Motor neuron (in vitro differentiated cells): ENCODE data around the gene NUMA1. TPM values are rescaled to one million over a fixed set of nuclear protein-coding genes. Genes with fewer than 3 reads are reported as not detected.
A peak's percentile ranks its signal among the peaks of the same experiment; 100 is the strongest.

ENCODE experiments used
- ATAC-seq, 8 experiments: fragments of 200-7000 bp; cut with Tn5 transposase; replicated peaks in 6 of 8; 2 replicates each; pipeline ENCODE4 v1.8.0; 2021; ENCODE audit warnings: mild to moderate bottlenecking in 8 of 8, moderate library complexity in 8 of 8
- H3K27ac ChIP-seq, 2 donors: fragments of 250-450 bp; sonication (Bioruptor Pico); 2 replicates each; pipeline ENCODE4 v1.9.0; 2021; ENCODE audit warnings: antibody characterized with exemption in 2 of 2, mild to moderate bottlenecking in 2 of 2, moderate library complexity in 1 of 2
- H3K4me1 ChIP-seq, 2 donors: fragments of 250-450 bp; sonication (Bioruptor Pico); replicated peaks in 1 of 2; 2 replicates each; pipeline ENCODE4 v1.6.1; 2021; ENCODE audit warnings: antibody characterized with exemption in 2 of 2, mild to moderate bottlenecking in 2 of 2, moderate library complexity in 1 of 2
- H3K4me3 ChIP-seq, 5 donors: fragments of 250-450 bp; sonication (Bioruptor Pico); 2 replicates each; pipeline ENCODE4 v1.9.0; 2021; ENCODE audit warnings: antibody characterized with exemption in 5 of 5, mild to moderate bottlenecking in 5 of 5, moderate library complexity in 4 of 5
- WGBS, 10 experiments: fragments of 450-650 bp; shearing (Covaris generic); methylation state at CpG; one replicate each; pipeline ENCODE4 v1.0.0; 2022; 5-methylcytosine and 5-hydroxymethylcytosine counted together
- in situ Hi-C, 9 experiments: fragments of 400-800 bp; cut with MboI; loops; one replicate each; pipeline ENCODE4 v1.15.0; 2021; ENCODE audit warnings: low sequenced_read_pairs in 9 of 9, low pct_unique_long_range_greater_than_20kb in 2 of 9; ENCODE audit not compliant: unreplicated experiment in 9 of 9
- total RNA-seq, 8 experiments: library from RNA; unstranded; fragments of 300-600 nt; gene quantifications; 2 replicates each; pipeline versions ENCODE4 v1.2.3 to v1.2.4, GENCODE V29; 2022

The NUMA1 gene
- total RNA-seq, 8 experiments from 2014 or later = 76.0 to 217 (median 95.6) TPM

DNA sequence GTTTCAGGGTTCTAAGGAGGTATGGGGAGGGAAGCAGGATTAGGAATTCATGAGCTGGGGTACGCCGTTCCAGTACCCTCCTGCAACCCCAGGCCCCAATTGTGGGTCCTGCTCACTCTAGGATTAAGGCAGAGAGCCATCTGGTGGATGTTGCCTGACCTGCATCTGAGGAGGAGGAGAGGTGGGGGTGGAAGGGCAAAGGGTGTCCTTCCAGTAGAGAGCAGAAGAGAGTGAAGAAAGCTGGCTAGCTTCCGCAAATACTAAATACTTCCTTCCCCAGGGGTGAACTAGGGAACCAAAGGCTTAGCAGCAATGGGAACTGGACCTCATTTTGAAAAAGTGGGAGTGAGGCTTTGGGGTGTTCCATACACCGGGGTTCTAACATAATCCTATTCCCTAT lies 10.9 kb upstream of the NUMA1 start:
- peaks cover 0 to under 1% of the 10 kb centered on the region in 2 donors for H3K4me1 ChIP-seq
- no peak overlapping the region for H3K4me3 ChIP-seq
- no peak overlapping the region for H3K27ac ChIP-seq
- peak; percentile 67 to 95 (median 82) for ATAC-seq
- 8 to 88% (median 80%) methylated on average over 1 to 2 of the region's 4 CpGs; no CpG with 5 or more reads in 7 of the 10 experiments for WGBS, 10 experiments
- in situ Hi-C loops = loop anchor here in 2 of 9 experiments (10.0 kb wide), 2 partner anchors 56 to 66 kb away; no protein-coding TSS in a partner anchor

DNA sequence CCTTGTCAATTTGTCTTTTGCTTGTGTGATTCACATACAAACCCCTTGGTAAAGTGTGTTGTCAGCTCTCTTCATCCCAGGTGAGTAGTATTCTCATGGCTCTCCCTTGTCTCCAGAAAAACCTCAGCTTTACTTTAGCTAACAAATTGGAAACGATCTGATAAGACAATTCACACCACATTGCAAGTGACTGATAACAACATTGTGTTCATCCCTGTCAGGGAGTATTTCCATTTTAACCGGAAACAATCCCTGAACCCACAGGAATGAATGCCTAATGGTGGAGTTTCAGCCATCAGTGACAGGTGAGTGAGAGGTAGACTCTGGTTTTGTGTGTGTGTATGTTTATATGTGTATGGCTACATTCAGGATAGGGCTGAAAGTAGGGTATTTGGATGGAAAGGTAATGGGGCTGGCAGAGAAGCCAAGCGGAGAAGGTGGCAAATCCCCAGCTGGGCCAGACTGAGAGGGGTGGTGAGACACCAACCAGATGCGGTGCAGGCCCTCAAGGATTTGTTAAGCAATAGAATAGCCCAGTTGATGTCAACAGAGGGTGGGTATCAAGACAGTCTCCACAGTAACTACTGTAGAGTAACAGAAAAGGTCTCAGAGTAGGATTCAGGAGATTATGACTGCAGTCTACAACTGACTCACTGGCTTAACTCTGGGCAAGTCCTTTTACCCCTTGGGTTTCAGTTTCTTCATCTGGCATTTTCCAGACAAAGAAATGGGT lies 7.9 kb upstream of the NUMA1 start:
- H3K27ac ChIP-seq = no peak overlapping the region

DNA sequence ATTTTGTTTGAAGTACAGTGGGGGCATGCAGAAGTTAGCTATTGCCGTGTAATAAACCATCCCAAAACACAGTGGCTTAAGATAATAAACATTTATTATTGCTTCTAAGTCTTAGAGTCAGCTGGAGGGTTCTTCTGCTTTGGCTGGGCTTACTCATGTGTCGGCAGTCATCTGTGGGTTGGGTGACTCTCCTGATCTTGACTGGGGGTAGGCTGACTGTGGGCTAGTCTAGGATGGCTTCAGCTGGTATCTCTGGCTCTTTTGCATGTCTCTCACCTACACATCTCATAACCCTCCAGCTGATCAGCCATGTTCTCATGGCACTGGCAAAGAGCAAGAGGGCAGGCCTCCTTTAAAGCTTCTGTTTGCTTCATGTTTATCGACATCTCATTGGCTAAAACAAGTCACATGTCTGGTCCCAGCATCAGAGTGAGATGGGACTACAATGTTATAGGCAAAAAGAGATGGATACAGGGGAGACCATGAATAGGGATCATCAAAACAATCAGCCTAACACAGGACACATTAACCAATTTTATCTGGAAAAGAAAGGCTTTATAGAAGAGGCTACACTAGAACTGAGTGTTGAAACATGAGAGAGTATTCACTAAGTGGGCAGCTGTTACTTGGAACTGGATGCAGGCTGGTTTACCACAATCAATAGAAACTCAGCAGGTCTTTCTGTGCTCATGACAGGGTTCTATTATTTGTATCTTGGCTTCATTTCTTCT lies 5.4 kb upstream of the NUMA1 start:
- H3K27ac ChIP-seq = peak overlapping the region in 1 of 2 donors; percentile 37
- peak in 5 of 8 experiments; percentile 27 to 71 (median 33) for ATAC-seq
- in situ Hi-C loops = loop anchor here in 1 of 9 experiments (10.0 kb wide), 1 partner anchor 61 kb away; no protein-coding TSS in a partner anchor
- H3K4me3 ChIP-seq = no peak overlapping the region
- 90 to 100% (median 100%) methylated on average over 1 to 3 of the region's 3 CpGs; no CpG with 5 or more reads in 3 of the 10 experiments for WGBS, 10 experiments
- peaks cover 0 to 12% of the 10 kb centered on the region in 2 donors for H3K4me1 ChIP-seq

More for the DNA sequence above, 7.9 kb upstream of the NUMA1 start:
- in situ Hi-C loops = loop anchor here in 1 of 9 experiments (10.0 kb wide), 1 partner anchor 63 kb away; no protein-coding TSS in a partner anchor
- Histone ChIP-seq H3K4me3 (no peak overlapping the region), H3K4me1 (peaks cover 0 to 8% of the 10 kb centered on the region in 2 donors)
- WGBS, 10 experiments = 20 to 100% (median 79%) methylated on average over 1 to 3 of the region's 4 CpGs; no CpG with 5 or more reads in 4 of the 10 experiments
- ATAC-seq = peak in 1 of 8 experiments; percentile 23

DNA sequence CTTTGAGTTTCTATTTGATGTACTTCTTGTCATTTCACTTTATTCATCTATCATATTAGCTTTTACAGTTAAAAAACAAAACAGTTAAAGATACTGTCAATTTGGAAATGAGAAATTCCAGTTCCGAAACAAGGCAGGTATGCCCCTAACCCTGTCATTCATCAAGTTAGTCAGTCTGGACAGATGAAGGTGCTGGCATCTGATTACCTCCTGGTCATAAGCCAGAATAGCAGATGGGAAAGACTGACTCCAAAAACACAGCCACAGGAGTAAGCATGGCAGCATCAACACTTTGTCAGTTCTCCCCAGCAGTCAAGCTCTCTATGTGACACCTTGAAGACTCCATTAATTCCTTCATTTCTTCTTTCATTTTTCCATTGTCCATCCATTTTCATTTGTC lies 4.6 kb upstream of the NUMA1 start:
- no peak overlapping the region for H3K27ac ChIP-seq
- no peak for ATAC-seq
- H3K4me3 ChIP-seq = no peak overlapping the region
- H3K4me1 ChIP-seq = peaks cover 0 to 12% of the 10 kb centered on the region in 2 donors
- in situ Hi-C loops = loop anchor here in 1 of 9 experiments (10.0 kb wide), 1 partner anchor 60 kb away; no protein-coding TSS in a partner anchor
- WGBS, 10 experiments = 67 to 100% (median 100%) methylated on average over 1 of the region's 1 CpG; no CpG with 5 or more reads in 4 of the 10 experiments

DNA sequence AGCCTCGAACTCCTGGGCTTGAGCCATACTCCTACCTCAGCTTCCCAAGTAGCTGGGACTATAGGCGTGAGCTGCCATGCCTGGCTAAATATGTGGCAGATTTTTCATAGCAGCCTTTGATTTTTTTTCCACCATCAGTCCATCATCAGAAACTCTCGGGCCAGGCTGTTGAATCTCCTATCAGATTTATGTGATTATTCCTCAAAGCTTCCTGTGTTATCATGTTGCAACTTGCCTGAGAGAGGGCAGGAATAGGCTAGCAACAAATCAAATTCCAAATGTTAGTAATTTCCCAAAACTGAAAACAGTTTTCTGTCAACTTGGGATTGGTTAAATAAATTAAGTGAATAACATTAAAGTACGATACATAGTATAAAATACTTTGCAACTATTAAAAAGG lies 3.7 kb upstream of the NUMA1 start:
- ATAC-seq = no peak
- H3K4me1 ChIP-seq = peaks cover 5 to 12% of the 10 kb centered on the region in 2 donors
- no peak overlapping the region for H3K4me3 ChIP-seq
- in situ Hi-C loops = loop anchor here in 1 of 9 experiments (10.0 kb wide), 1 partner anchor 59 kb away; no protein-coding TSS in a partner anchor
- WGBS, 10 experiments = 67 to 100% (median 83%) methylated on average over 1 to 4 of the region's 4 CpGs; no CpG with 5 or more reads in 1 of the 10 experiments
- no peak overlapping the region for H3K27ac ChIP-seq

DNA sequence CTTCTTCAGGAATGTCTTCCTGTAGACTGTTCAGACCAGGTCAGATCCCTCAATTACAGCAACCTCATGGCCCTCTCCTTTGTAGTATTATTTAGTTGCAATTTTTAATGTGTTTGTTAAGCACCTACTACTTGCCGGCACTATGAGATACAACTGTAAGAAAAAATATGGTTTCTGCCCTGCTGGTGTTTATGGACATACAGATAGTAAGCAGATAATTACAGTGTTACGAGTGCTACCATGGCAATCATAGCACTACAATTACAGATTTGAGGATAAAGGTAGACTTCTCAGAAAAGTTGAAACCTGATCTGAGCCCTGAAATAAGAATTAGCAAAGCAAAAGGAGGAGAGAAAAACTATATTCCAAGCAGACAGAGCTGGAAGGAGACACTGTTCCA lies 3.1 kb upstream of the NUMA1 start:
- Histone ChIP-seq H3K27ac (no peak overlapping the region), H3K4me3 (no peak overlapping the region)
- WGBS, 10 experiments = 72 to 100% (median 100%) methylated on average over 1 to 2 of the region's 2 CpGs; no CpG with 5 or more reads in 1 of the 10 experiments

DNA sequence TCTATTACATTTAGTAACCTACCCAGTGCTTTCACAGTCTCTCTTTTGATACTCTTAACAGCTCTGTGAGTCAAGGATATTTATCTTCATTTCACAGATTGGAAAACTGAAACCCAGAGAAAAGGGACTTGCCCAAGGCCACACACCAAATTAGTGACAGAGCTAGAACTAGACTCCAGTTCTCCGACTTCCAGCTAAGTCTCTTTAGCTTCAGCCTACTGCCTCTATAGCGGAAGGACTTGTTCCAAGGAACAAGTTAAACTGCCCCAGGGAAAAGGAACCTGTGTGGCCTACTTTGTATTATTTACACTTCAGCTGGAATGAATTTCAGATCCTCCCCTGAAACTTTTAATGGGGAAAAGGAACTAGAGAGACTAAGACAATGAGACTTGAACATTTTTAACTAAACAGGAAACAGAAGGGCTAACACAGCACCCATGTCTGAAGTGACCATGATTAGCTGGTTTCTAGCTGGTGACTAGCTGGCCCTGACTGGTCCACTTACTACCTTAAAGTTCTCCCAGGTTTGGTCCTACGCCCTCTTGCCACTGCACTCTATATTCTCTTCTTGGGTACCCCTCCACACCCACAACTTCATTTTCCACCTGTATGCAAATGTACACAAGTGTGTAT lies 1.6 kb upstream of the NUMA1 start:
- H3K4me1 ChIP-seq = peaks cover 6 to 12% of the 10 kb centered on the region in 2 donors
- in situ Hi-C loops = loop anchor here in 1 of 9 experiments (10.0 kb wide), 1 partner anchor 57 kb away; no protein-coding TSS in a partner anchor
- ATAC-seq = no peak
- no peak overlapping the region for H3K27ac ChIP-seq
- H3K4me3 ChIP-seq = no peak overlapping the region
- WGBS, 10 experiments = 79 to 100% (median 90%) methylated on average over 1 to 3 of the region's 3 CpGs; no CpG with 5 or more reads in 3 of the 10 experiments

More for the DNA sequence above, 3.1 kb upstream of the NUMA1 start:
- H3K4me1 ChIP-seq = peaks cover 6 to 12% of the 10 kb centered on the region in 2 donors
- in situ Hi-C loops = loop anchor here in 1 of 9 experiments (10.0 kb wide), 1 partner anchor 59 kb away; no protein-coding TSS in a partner anchor
- no peak for ATAC-seq

DNA sequence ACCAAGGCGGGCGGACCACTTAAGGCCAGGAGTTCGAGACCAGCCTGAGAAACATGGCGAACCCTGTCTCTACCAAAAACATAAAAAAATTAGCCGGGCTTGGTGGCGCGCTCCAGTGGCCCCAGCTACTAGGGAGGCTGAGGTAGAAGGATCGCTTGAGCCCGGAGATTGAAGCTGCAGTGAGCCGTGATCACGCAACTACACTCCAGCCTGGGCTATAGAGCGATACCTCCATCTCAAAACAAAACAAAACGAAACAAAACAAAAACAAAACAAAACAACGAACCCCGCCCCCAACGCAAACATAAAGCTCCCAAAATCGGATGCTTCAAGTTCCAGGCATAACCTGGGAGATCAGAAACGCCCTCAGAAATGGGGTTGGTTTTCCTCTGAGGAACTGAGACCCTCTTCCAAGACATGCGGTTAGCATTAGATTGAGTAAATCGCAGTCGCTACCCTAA lies 872 bp upstream of the NUMA1 start:
- Histone ChIP-seq H3K4me1 (peaks cover 6 to 11% of the 10 kb centered on the region in 2 donors), H3K4me3 (peak overlapping the region; percentile 52 to 68 (median 54)), H3K27ac (peak overlapping the region; percentile 73 to 79)
- 70 to 100% (median 86%) methylated on average over 2 to 19 of the region's 21 CpGs for WGBS, 10 experiments
- no peak for ATAC-seq
- in situ Hi-C loops = loop anchor here in 1 of 9 experiments (10.0 kb wide), 1 partner anchor 56 kb away; no protein-coding TSS in a partner anchor

DNA sequence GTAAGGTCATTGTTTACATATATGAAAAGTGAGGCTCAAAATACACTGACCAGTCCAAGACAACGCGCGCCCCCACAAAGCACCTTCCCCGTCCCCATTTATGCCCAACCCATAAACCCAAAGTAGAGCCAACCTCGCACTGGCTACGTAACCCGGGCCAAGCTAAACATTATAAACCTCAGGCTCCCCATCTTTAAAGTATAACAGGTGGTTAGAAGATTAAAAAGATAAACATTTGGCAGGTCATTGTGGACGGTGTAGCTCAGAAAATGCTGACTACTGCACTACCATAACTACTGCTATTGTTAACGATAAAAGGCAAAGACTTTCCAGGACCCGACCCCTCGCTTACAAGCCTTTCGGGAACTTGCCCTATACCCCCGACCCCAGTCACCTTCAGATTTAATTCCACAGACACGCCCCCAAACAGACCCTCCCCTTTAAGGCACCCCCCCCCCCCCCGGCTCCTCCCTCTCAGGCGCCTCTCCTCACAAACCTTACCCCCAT lies 470 bp downstream of the NUMA1 start:
- 0 to 18% (median 2%) methylated on average over 3 to 7 of the region's 16 CpGs; no CpG with 5 or more reads in 2 of the 10 experiments for WGBS, 10 experiments
- peak in 3 of 8 experiments; percentile 18 to 37 (median 27) for ATAC-seq
- no peak overlapping the region for H3K27ac ChIP-seq
- peaks cover 5 to 6% of the 10 kb centered on the region in 2 donors for H3K4me1 ChIP-seq
- H3K4me3 ChIP-seq = peak overlapping the region; percentile 52 to 68 (median 54)
- in situ Hi-C loops = loop anchor here in 1 of 9 experiments (10.0 kb wide), 1 partner anchor 55 kb away; no protein-coding TSS in a partner anchor

DNA sequence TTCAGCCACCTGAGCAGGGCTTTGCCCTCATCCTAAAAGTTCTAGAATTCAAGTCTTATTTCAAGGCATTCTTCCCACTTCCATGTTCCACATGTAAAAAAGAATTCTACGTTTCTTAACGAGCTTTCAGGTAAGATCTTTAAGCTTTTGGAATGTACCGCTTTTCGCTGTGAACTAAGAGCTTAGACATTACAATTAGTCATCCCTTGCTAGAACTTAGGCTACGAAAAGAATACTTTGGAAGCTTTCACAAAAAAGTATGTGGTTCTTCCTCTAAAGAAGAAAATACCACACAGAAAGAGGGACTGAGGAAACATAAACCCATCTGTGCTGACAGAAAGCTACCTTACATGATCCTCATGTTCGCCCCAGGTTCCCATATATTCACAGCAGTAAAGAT lies 1.9 kb downstream of the NUMA1 start:
- Histone ChIP-seq H3K4me3 (no peak overlapping the region), H3K4me1 (peaks cover 5 to 6% of the 10 kb centered on the region in 2 donors), H3K27ac (no peak overlapping the region)
- 65 to 96% (median 88%) methylated on average over 2 to 6 of the region's 6 CpGs for WGBS, 10 experiments
- in situ Hi-C loops = no loop called here
- no peak for ATAC-seq

DNA sequence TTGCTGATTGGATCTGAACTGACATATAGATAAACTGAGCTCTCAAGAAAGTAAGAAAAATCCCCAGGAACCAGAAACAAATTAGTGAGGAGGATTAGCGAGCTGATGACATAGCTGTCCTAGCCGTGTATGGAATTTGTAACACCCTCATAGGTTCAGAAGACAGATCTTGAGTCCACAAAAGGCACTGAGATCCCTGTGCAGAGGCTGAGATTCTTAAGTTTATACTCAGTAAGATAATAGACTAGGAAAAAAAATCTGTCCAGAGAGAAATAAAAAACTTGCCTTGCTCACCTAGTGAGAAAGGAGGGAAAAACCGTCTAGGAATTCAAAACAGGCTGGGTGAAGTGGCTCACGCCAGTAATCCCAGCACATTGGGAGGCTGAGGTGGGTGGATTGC lies 4.6 kb downstream of the NUMA1 start:
- peaks cover 0 to 6% of the 10 kb centered on the region in 2 donors for H3K4me1 ChIP-seq
- WGBS, 10 experiments = 80 to 100% (median 94%) methylated on average over 1 to 4 of the region's 4 CpGs; no CpG with 5 or more reads in 3 of the 10 experiments
- H3K4me3 ChIP-seq = no peak overlapping the region
- in situ Hi-C loops = no loop called here
- ATAC-seq = no peak
- no peak overlapping the region for H3K27ac ChIP-seq

DNA sequence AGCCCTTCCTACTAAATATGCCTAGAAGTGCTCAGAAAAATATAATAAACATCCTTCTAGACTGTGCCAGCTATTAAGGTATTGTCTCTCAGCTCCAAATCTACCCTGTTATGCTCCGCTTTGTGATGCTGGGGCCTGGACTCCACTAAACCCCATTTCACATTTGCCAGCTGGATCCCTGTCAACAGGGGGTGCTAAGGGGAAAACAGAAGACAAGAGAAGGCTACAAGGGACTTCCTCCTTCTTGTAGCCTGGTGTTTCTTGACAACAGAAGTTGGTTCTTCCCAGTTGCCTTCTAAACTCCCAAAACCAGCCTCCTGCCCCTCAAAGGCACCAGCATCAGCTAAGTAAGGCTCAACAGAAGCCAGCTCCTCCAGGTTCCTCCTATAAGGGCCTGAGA lies 5.2 kb downstream of the NUMA1 start:
- peaks cover 2 to 6% of the 10 kb centered on the region in 2 donors for H3K4me1 ChIP-seq
- 100% methylated on average over 1 of the region's 1 CpG; no CpG with 5 or more reads in 6 of the 10 experiments for WGBS, 10 experiments
- ATAC-seq = no peak
- no peak overlapping the region for H3K4me3 ChIP-seq
- no peak overlapping the region for H3K27ac ChIP-seq
- in situ Hi-C loops = no loop called here
